ENCODE results near the gene NPEPL1. TPM values are rescaled to one million over a fixed set of nuclear protein-coding genes. Genes with fewer than 3 reads are reported as not detected.
"Not testable (repeated sequence)": the region's sequence is repeated elsewhere in the genome, so short reads cannot be mapped to it uniquely, and the experiment has no call there.

Gene NPEPL1
- polyA plus RNA-seq, 1 donor from 2014 or later: 6.9 TPM

- Mint-ChIP-seq H3K4me1 (no peaks in the 10 kb centered on the region), H3K9me3 (no peaks in the 10 kb centered on the region), H3K27ac (no peak overlapping the region), H3K27me3 (peaks cover 18% of the 10 kb centered on the region), H3K36me3 (peaks cover 3% of the 10 kb centered on the region), H3K4me3 (no peak overlapping the region)
Measured at GRCh38 chr20:58753267-58753921, 60.8 kb downstream of the NPEPL1 start.

DNA sequence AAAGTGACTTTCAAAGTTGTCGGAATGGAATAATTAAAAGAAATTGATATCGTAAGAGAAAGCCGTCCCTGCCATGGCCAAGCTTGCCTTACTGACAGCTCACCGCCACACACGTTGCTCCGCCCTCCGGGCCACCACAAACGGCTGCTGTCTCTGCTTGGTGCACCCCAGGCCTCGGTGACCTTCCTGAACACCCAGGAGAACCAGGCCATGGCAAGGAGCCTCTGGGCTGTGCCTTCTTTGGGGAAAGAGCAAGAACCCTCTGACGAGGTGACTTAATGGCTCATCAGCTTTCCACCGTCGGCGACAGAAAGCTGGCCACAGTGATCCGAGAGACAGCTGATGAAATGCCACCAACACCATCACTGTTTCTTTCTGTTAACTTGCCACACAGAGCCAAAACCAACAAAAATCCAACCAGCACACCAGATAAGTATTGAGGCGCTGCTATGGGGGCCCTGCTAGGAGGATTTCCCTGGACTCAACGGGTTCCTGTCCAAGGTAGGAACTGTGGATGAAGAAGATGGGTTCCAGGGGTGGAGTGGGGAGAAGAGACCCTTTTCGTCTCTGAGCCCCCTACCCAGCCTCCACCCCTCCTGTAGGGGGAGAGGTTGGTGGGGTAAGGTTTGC lies 61.4 kb downstream of the NPEPL1 start:
- no peaks in the 10 kb centered on the region for H3K4me1 Mint-ChIP-seq
- no peak overlapping the region for H3K4me3 Mint-ChIP-seq
- peaks cover 3% of the 10 kb centered on the region for H3K36me3 Mint-ChIP-seq
- no peak overlapping the region for H3K27ac Mint-ChIP-seq
- no peaks in the 10 kb centered on the region for H3K9me3 Mint-ChIP-seq
- peaks cover 18% of the 10 kb centered on the region for H3K27me3 Mint-ChIP-seq

DNA sequence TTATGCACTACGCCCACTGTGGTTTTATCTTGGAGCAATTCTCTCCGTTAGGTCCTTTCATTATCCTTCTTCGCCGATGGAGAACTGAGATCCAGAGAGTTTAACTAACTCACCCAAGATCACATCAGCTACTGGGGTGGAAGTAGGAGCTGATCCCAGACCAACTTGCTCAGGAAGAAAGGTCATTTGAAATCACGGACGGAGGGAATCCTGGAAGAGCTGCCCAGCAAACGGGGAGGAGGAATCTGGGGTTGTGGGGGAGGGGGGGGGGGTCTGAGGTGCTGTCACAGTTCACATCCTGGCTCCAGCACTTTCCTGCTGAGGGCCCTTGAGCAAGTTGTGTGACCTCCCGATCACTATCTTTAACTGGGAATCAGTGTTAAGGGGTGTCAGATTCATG lies 62.0 kb downstream of the NPEPL1 start:
- Mint-ChIP-seq H3K4me3 (no peak overlapping the region), H3K4me1 (no peaks in the 10 kb centered on the region), H3K27ac (no peak overlapping the region), H3K27me3 (peaks cover 15% of the 10 kb centered on the region), H3K36me3 (peaks cover 3% of the 10 kb centered on the region), H3K9me3 (no peaks in the 10 kb centered on the region)

- H3K27me3 Mint-ChIP-seq: peaks cover 12% of the 10 kb centered on the region
- no peak overlapping the region for H3K27ac Mint-ChIP-seq
- no peaks in the 10 kb centered on the region for H3K9me3 Mint-ChIP-seq
- H3K4me3 Mint-ChIP-seq: no peak overlapping the region
- no peaks in the 10 kb centered on the region for H3K4me1 Mint-ChIP-seq
- H3K36me3 Mint-ChIP-seq: peaks cover 3% of the 10 kb centered on the region
Measured at GRCh38 chr20:58755062-58755697, 62.6 kb downstream of the NPEPL1 start.

DNA sequence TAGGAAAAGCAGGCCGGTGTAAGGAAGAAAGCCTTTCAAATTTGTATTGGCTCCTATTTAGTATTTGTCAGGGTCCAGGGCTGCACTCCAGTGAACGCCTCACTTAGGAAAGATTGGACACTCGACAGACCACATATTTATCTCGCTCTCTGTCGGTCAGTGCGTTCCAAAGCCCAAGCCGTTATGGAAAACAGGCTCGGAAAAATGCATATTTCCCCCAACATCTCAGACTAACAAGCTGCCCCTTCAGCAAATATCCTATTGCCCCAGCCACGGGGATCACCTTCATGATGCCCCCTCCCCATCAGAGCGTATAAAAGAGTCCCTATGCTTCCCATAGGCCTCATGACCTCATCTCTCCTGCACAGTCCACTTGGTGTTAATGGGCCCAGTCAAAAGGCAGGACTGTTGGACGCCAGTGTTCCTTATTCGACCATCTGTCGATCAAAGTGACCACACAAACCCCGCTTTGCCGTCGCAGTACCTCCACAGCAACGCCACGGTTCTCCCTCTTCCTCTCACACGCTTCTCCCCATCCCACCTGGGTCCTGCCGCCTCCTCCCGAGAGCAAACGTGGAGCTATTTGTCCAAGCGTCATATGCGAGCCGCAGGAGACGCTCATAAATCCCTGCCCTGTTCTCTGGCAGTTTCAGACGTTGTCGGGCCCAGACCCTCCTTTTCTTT lies 63.3 kb downstream of the NPEPL1 start:
- Mint-ChIP-seq H3K27ac (no peak overlapping the region), H3K4me3 (no peak overlapping the region), H3K9me3 (no peaks in the 10 kb centered on the region), H3K27me3 (peaks cover 12% of the 10 kb centered on the region), H3K36me3 (peaks cover 3% of the 10 kb centered on the region), H3K4me1 (no peaks in the 10 kb centered on the region)

GRCh38 chr20:58756450-58756775 lies 63.8 kb downstream of the NPEPL1 start:
- H3K27me3 Mint-ChIP-seq: peaks cover 8% of the 10 kb centered on the region
- H3K27ac Mint-ChIP-seq: no peak overlapping the region
- peaks cover 2% of the 10 kb centered on the region for H3K36me3 Mint-ChIP-seq
- no peaks in the 10 kb centered on the region for H3K9me3 Mint-ChIP-seq
- no peak overlapping the region for H3K4me3 Mint-ChIP-seq
- no peaks in the 10 kb centered on the region for H3K4me1 Mint-ChIP-seq

DNA sequence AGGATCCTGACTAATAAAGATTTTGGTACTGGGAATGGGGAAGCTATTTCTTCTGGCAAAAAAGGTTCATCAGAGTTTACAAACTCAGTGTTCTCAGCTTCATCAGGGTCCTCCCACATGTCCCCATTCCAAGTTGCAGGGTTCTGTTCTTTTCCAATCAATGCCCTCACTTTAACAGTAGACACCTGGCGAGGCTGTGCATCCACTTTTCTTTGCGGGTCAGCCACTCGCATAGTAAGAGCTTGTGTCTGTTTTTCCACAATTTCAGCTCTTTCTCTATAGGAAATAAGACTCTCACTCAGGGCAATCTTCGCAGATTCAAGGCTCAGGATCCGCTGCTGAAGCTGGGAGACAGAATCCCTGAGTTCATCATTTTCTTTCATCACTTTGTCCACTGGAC lies 65.0 kb downstream of the NPEPL1 start:
- not testable (repeated sequence) for H3K27ac Mint-ChIP-seq, H3K4me1 Mint-ChIP-seq, H3K4me3 Mint-ChIP-seq, H3K36me3 Mint-ChIP-seq, H3K9me3 Mint-ChIP-seq
- H3K27me3 Mint-ChIP-seq: peaks cover 12% of the 10 kb centered on the region

DNA sequence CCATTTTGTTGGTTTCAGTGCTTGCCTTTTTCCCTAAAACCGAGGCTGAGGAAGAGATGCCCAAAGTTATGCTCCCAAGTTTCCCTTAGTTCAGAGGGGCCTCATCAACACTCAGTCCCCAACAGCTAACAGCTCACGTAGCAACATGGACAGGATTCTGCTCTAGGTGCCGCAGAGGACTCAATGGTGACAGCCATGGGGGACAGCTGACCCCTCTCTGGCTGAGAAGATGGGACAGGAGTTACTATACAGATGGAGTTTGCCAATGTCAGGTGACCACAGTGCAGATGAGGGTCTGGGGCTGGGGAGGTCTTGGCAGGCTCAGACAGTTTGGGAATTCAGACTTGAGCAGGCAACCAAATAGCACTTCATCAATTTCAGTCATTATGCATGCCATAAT lies 67.3 kb downstream of the NPEPL1 start:
- H3K36me3 Mint-ChIP-seq: no peaks in the 10 kb centered on the region
- H3K27ac Mint-ChIP-seq: no peak overlapping the region
- H3K4me3 Mint-ChIP-seq: no peak overlapping the region
- no peaks in the 10 kb centered on the region for H3K4me1 Mint-ChIP-seq
- peaks cover 21% of the 10 kb centered on the region for H3K27me3 Mint-ChIP-seq
- no peaks in the 10 kb centered on the region for H3K9me3 Mint-ChIP-seq

GRCh38 chr20:58760856-58761255 lies 68.3 kb downstream of the NPEPL1 start:
- Mint-ChIP-seq H3K27ac (no peak overlapping the region), H3K27me3 (peaks cover 27% of the 10 kb centered on the region), H3K9me3 (no peaks in the 10 kb centered on the region), H3K4me3 (no peak overlapping the region), H3K4me1 (no peaks in the 10 kb centered on the region), H3K36me3 (no peaks in the 10 kb centered on the region)

- Mint-ChIP-seq H3K36me3 (no peaks in the 10 kb centered on the region), H3K27me3 (peaks cover 27% of the 10 kb centered on the region), H3K4me1 (no peaks in the 10 kb centered on the region), H3K27ac (no peak overlapping the region), H3K4me3 (no peak overlapping the region), H3K9me3 (no peaks in the 10 kb centered on the region)
Measured at GRCh38 chr20:58762120-58762519, 69.5 kb downstream of the NPEPL1 start.

GRCh38 chr20:58763076-58763475 lies 70.5 kb downstream of the NPEPL1 start:
- Mint-ChIP-seq H3K27me3 (peaks cover 27% of the 10 kb centered on the region), H3K4me3 (no peak overlapping the region), H3K4me1 (no peaks in the 10 kb centered on the region), H3K27ac (no peak overlapping the region), H3K9me3 (no peaks in the 10 kb centered on the region), H3K36me3 (no peaks in the 10 kb centered on the region)

Other genes with a start within 250 kb of the NPEPL1 start
- gene APCDD1L, start 177.4 kb upstream of the NPEPL1 start, polyA plus RNA-seq: 0.06 TPM
- gene STX16, start 41.5 kb upstream of the NPEPL1 start, polyA plus RNA-seq: 18.7 TPM
- gene GNAS-AS1, start 158.1 kb downstream of the NPEPL1 start, polyA plus RNA-seq: not detected
- 203 TPM for gene GNAS, start 159.9 kb downstream of the NPEPL1 start, polyA plus RNA-seq